ENCODE data around the gene SH3PXD2B. TPM values are rescaled to one million over a fixed set of nuclear protein-coding genes. Genes with fewer than 3 reads are reported as not detected.

SH3PXD2B gene
- total and polyA plus RNA-seq, 7 experiments from 2014 or later = 0.15 to 1.1 (median 0.28) TPM; not detected in 1

GRCh38 chr5:172492097-172492840, 37.9 kb upstream of the SH3PXD2B start:
- Mint-ChIP-seq H3K27me3 (peaks cover 4 to 26% (median 5%) of the 10 kb centered on the region in 5 donors), H3K4me3 (no peak overlapping the region), H3K4me1 (no peaks in the 10 kb centered on the region), H3K27ac (no peak overlapping the region), H3K9me3 (peaks cover 0 to 5% (median 0%) of the 10 kb centered on the region in 11 donors), H3K36me3 (no peaks in the 10 kb centered on the region)
- H3K27me3 ChIP-seq (ENCODE audit: control insufficient read depth in 2 of 2, insufficient read depth in 2 of 2, low read length in 2 of 2) = no peaks in the 10 kb centered on the region
- POLR2A ChIA-PET = no interaction called here
- intact Hi-C loops (cut with micrococcal nuclease) = no loop called here
- no peak overlapping the region for H3K4me3 ChIP-seq (ENCODE audit: low read length)
- DNase-seq = no peak
- no peaks in the 10 kb centered on the region for H3K9me3 ChIP-seq (ENCODE audit: control insufficient read depth in 2 of 3, low read length in 3 of 3)
- CTCF ChIA-PET = no interaction called here
- H3K36me3 ChIP-seq (ENCODE audit: control insufficient read depth in 2 of 3, insufficient read depth in 3 of 3, low read length in 3 of 3) = no peaks in the 10 kb centered on the region
- ATAC-seq = no peak
- no peak overlapping the region for H3K27ac ChIP-seq (ENCODE audit: low read depth, low read length)
- H3K4me1 ChIP-seq (ENCODE audit: control insufficient read depth in 2 of 2, insufficient read depth in 2 of 2, low read length in 2 of 2) = no peaks in the 10 kb centered on the region

- DNase-seq = no peak
- no peak overlapping the region for H3K4me3 Mint-ChIP-seq
- peaks cover 4 to 22% (median 5%) of the 10 kb centered on the region in 5 donors for H3K27me3 Mint-ChIP-seq
- H3K36me3 ChIP-seq (ENCODE audit: control insufficient read depth in 2 of 3, insufficient read depth in 3 of 3, low read length in 3 of 3) = no peaks in the 10 kb centered on the region
- H3K27ac Mint-ChIP-seq = no peak overlapping the region
- H3K9me3 ChIP-seq (ENCODE audit: control insufficient read depth in 2 of 3, low read length in 3 of 3) = no peaks in the 10 kb centered on the region
- intact Hi-C loops (cut with micrococcal nuclease) = no loop called here
- H3K36me3 Mint-ChIP-seq = no peaks in the 10 kb centered on the region
- H3K27me3 ChIP-seq (ENCODE audit: control insufficient read depth in 2 of 2, insufficient read depth in 2 of 2, low read length in 2 of 2) = no peaks in the 10 kb centered on the region
- no peak overlapping the region for H3K27ac ChIP-seq (ENCODE audit: low read depth, low read length)
- peaks cover 0 to 5% (median 0%) of the 10 kb centered on the region in 11 donors for H3K9me3 Mint-ChIP-seq
- ATAC-seq = no peak
- H3K4me3 ChIP-seq (ENCODE audit: low read length) = no peak overlapping the region
- H3K4me1 Mint-ChIP-seq = no peaks in the 10 kb centered on the region
- H3K4me1 ChIP-seq (ENCODE audit: control insufficient read depth in 2 of 2, insufficient read depth in 2 of 2, low read length in 2 of 2) = no peaks in the 10 kb centered on the region
- CTCF ChIA-PET = no interaction called here
- POLR2A ChIA-PET = no interaction called here
Observed at GRCh38 chr5:172491481-172491880, 37.2 kb upstream of the SH3PXD2B start.

GRCh38 chr5:172490514-172491461, 36.5 kb upstream of the SH3PXD2B start:
- Histone ChIP-seq H3K4me3 (ENCODE audit: low read length) (no peak overlapping the region), H3K27me3 (ENCODE audit: control insufficient read depth in 2 of 2, insufficient read depth in 2 of 2, low read length in 2 of 2) (no peaks in the 10 kb centered on the region), H3K9me3 (ENCODE audit: control insufficient read depth in 2 of 3, low read length in 3 of 3) (no peaks in the 10 kb centered on the region), H3K4me1 (ENCODE audit: control insufficient read depth in 2 of 2, insufficient read depth in 2 of 2, low read length in 2 of 2) (no peaks in the 10 kb centered on the region), H3K36me3 (ENCODE audit: control insufficient read depth in 2 of 3, insufficient read depth in 3 of 3, low read length in 3 of 3) (no peaks in the 10 kb centered on the region), H3K27ac (ENCODE audit: low read depth, low read length) (no peak overlapping the region)
- Mint-ChIP-seq H3K27ac (no peak overlapping the region), H3K27me3 (peaks cover 0 to 22% (median 4%) of the 10 kb centered on the region in 5 donors), H3K36me3 (no peaks in the 10 kb centered on the region), H3K9me3 (no peaks in the 10 kb centered on the region), H3K4me1 (no peaks in the 10 kb centered on the region), H3K4me3 (no peak overlapping the region)
- CTCF ChIA-PET = no interaction called here
- intact Hi-C loops (cut with micrococcal nuclease) = no loop called here
- POLR2A ChIA-PET = no interaction called here
- no peak for DNase-seq
- ATAC-seq = no peak

GRCh38 chr5:172488221-172488620, 33.9 kb upstream of the SH3PXD2B start:
- no peak overlapping the region for H3K4me3 Mint-ChIP-seq
- no peaks in the 10 kb centered on the region for H3K9me3 ChIP-seq (ENCODE audit: control insufficient read depth in 2 of 3, low read length in 3 of 3)
- H3K4me1 ChIP-seq (ENCODE audit: control insufficient read depth in 2 of 2, insufficient read depth in 2 of 2, low read length in 2 of 2) = no peaks in the 10 kb centered on the region
- no peaks in the 10 kb centered on the region for H3K4me1 Mint-ChIP-seq
- no peak for ATAC-seq
- no peak overlapping the region for H3K27ac ChIP-seq (ENCODE audit: low read depth, low read length)
- H3K36me3 ChIP-seq (ENCODE audit: control insufficient read depth in 2 of 3, insufficient read depth in 3 of 3, low read length in 3 of 3) = no peaks in the 10 kb centered on the region
- intact Hi-C loops (cut with micrococcal nuclease) = no loop called here
- peaks cover 0 to 7% (median 4%) of the 10 kb centered on the region in 5 donors for H3K27me3 Mint-ChIP-seq
- ChIA-PET CTCF (no interaction called here), POLR2A (no interaction called here)
- H3K27ac Mint-ChIP-seq = no peak overlapping the region
- H3K27me3 ChIP-seq (ENCODE audit: control insufficient read depth in 2 of 2, insufficient read depth in 2 of 2, low read length in 2 of 2) = no peaks in the 10 kb centered on the region
- DNase-seq = no peak
- H3K4me3 ChIP-seq (ENCODE audit: low read length) = no peak overlapping the region
- no peaks in the 10 kb centered on the region for H3K36me3 Mint-ChIP-seq
- peaks cover 0 to 9% (median 0%) of the 10 kb centered on the region in 11 donors for H3K9me3 Mint-ChIP-seq

- DNase-seq (no peak), ATAC-seq (no peak)
- Mint-ChIP-seq H3K9me3 (peaks cover 0 to 9% (median 0%) of the 10 kb centered on the region in 11 donors), H3K27ac (no peak overlapping the region), H3K36me3 (no peaks in the 10 kb centered on the region), H3K27me3 (peaks cover 0 to 7% (median 4%) of the 10 kb centered on the region in 5 donors), H3K4me1 (no peaks in the 10 kb centered on the region), H3K4me3 (no peak overlapping the region)
- Histone ChIP-seq H3K9me3 (ENCODE audit: control insufficient read depth in 2 of 3, low read length in 3 of 3) (no peaks in the 10 kb centered on the region), H3K27me3 (ENCODE audit: control insufficient read depth in 2 of 2, insufficient read depth in 2 of 2, low read length in 2 of 2) (no peaks in the 10 kb centered on the region), H3K36me3 (ENCODE audit: control insufficient read depth in 2 of 3, insufficient read depth in 3 of 3, low read length in 3 of 3) (no peaks in the 10 kb centered on the region), H3K4me3 (ENCODE audit: low read length) (no peak overlapping the region), H3K4me1 (ENCODE audit: control insufficient read depth in 2 of 2, insufficient read depth in 2 of 2, low read length in 2 of 2) (no peaks in the 10 kb centered on the region), H3K27ac (ENCODE audit: low read depth, low read length) (no peak overlapping the region)
- POLR2A ChIA-PET = no interaction called here
- CTCF ChIA-PET = no interaction called here
- intact Hi-C loops (cut with micrococcal nuclease) = no loop called here
Observed at GRCh38 chr5:172487671-172488070, 33.3 kb upstream of the SH3PXD2B start.

- no peak overlapping the region for H3K4me3 ChIP-seq (ENCODE audit: low read length)
- Mint-ChIP-seq H3K9me3 (peaks cover 0 to 9% (median 0%) of the 10 kb centered on the region in 11 donors), H3K36me3 (no peaks in the 10 kb centered on the region), H3K4me3 (no peak overlapping the region), H3K27me3 (peaks cover 0 to 7% (median 4%) of the 10 kb centered on the region in 5 donors), H3K4me1 (no peaks in the 10 kb centered on the region), H3K27ac (no peak overlapping the region)
- no peaks in the 10 kb centered on the region for H3K27me3 ChIP-seq (ENCODE audit: control insufficient read depth in 2 of 2, insufficient read depth in 2 of 2, low read length in 2 of 2)
- DNase-seq = no peak
- CTCF ChIA-PET = no interaction called here
- no peak for ATAC-seq
- H3K36me3 ChIP-seq (ENCODE audit: control insufficient read depth in 2 of 3, insufficient read depth in 3 of 3, low read length in 3 of 3) = no peaks in the 10 kb centered on the region
- POLR2A ChIA-PET = no interaction called here
- H3K4me1 ChIP-seq (ENCODE audit: control insufficient read depth in 2 of 2, insufficient read depth in 2 of 2, low read length in 2 of 2) = no peaks in the 10 kb centered on the region
- H3K9me3 ChIP-seq (ENCODE audit: control insufficient read depth in 2 of 3, low read length in 3 of 3) = no peaks in the 10 kb centered on the region
- H3K27ac ChIP-seq (ENCODE audit: low read depth, low read length) = no peak overlapping the region
- intact Hi-C loops (cut with micrococcal nuclease) = no loop called here
Observed at GRCh38 chr5:172486912-172487311, 32.6 kb upstream of the SH3PXD2B start.
